Measurements from ENCODE around the gene ATRIP.
"Not testable (repeated sequence)": the region's sequence is repeated elsewhere in the genome, so short reads cannot be mapped to it uniquely, and the experiment has no call there.

Gene ATRIP

DNA sequence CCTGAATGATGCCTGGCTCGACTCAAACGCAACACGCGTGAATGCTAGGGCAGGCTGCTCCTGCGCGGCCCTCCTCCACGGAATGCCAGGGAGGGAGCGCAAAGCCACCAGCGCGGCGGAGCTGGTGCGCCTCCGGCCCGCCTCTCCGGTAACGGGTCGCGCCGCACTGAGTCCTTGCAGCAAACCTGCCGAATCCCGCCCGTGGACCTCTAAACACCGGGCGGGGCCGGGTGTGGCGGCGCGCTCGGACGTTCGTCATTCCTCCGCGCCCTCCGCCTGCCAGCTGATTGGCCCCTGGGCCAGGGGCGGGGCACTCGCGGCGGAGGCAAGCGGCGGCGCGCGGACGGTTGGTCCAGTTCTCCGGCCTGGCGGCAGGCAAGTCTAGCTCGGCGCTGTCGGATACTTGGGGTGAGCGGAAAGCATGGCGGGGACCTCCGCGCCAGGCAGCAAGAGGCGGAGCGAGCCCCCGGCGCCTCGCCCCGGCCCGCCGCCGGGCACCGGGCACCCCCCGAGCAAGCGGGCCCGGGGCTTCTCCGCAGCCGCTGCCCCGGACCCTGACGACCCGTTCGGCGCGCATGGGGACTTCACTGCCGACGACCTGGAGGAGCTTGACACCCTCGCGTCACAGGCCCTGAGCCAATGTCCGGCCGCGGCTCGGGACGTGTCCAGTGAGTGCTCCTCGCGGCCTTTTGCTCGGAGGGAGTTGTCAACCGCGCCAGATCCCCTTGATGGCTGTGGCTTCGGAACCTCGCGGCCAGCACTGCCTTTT lies at the start of gene ATRIP:
Gene ATRIP (plus strand): TSS at position 313 of the 769 bp plus-strand sequence. CDS start 109 bp downstream, at position 422.
- DNase-seq = peak; percentile 67

GRCh38 chr3:48397767-48398681 lies 48.5 kb upstream of the ATRIP start:
- no peak for DNase-seq

DNA sequence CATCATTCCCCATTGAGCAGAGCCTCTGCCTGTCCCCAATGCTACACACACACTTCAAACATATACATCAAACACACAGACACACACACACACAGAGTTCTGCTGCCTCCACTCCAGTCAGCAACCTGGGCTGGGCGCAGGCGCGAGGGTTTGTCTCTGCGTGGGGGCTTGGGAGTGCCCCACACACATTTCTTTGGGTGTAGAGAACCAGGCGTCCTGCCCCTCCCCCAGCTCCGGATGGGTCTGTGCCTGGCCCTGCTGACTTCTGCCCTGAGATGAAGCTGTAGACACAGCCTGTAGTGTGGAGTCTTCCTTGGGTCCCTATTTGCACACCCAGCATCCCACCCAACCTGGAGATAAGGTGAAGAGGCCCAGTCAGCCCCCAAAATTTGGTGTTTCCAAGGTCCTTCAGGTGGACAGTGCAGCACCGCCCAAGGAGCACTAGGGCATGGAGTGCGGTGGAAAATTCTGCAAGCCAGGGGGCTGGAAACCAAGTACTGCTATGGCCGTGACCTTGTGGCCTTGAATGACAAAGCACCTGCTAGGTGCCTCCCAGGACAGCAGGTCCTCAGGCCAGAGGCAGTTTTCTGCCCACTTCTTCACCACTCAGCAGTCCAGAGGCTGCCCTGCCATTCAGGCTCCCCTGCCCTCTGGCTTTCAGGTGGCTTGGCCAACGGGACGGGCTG lies 47.7 kb upstream of the ATRIP start:
- DNase-seq = no peak

- no peak for DNase-seq
These were observed 47.0 kb upstream of the ATRIP start for GRCh38 chr3:48399387-48400172.

- DNase-seq = no peak
These were observed 45.6 kb upstream of the ATRIP start for GRCh38 chr3:48400824-48401433.

GRCh38 chr3:48401434-48401901 lies 45.1 kb upstream of the ATRIP start:
- DNase-seq = not testable (repeated sequence)

- DNase-seq = no peak
These were observed 44.2 kb upstream of the ATRIP start for GRCh38 chr3:48402281-48402732.

DNA sequence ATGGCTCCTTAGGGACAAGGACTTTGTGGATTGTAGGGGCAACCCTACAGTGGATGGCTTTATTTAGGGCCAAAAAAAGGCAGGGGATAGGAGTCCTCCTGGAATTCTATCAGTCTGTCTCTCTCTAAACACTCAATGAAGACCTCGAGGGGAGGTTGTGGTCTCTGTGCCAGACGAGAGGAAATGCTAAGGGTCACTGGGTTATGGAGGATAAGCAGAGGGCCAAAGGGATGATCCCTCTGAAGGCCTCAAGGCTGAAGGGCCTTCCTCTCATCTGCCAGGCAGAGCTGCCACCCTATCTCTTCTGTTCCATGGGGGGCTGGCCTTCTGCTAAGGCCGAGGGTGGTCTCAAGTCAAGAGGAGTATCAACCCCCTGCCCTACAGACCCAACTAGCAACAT lies 43.6 kb upstream of the ATRIP start:
- DNase-seq = no peak

GRCh38 chr3:48403533-48404439 lies 42.8 kb upstream of the ATRIP start:
- no peak for DNase-seq

- DNase-seq = no peak
These were observed 41.8 kb upstream of the ATRIP start for GRCh38 chr3:48404440-48405342.

GRCh38 chr3:48405343-48405881 lies 41.1 kb upstream of the ATRIP start:
- DNase-seq = no peak

GRCh38 chr3:48405971-48406370 lies 40.6 kb upstream of the ATRIP start:
- no peak for DNase-seq

GRCh38 chr3:48406443-48407431 lies 39.8 kb upstream of the ATRIP start:
- no peak for DNase-seq

DNA sequence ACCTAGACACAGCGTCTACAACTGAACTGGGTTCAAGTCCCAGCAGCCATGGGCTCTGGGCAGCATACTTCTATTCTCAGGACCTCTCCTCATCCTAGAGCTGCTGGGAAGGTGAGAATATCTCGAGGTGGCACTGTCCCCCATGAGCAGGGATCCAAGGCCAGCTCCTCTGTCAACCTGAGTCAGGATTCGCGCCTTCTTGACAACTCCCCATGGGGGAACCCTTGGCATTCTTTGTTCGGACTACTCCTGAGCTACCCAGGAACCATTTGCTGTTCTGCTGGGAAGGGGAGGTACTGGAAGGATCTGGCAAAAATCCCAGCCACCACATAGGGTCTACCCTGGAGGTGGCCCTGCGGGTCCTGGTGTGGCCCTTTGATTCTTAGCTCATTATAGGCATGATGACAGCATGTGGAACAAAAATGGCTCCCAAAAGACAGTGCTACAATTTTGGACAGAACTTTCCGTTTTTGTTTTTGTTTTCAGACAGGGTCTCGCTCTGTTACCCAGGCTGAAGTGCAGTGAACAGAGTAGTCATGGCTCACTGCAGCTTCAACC lies 38.9 kb upstream of the ATRIP start:
- DNase-seq = no peak

- no peak for DNase-seq
These were observed 37.7 kb upstream of the ATRIP start for GRCh38 chr3:48408823-48409281.

DNA sequence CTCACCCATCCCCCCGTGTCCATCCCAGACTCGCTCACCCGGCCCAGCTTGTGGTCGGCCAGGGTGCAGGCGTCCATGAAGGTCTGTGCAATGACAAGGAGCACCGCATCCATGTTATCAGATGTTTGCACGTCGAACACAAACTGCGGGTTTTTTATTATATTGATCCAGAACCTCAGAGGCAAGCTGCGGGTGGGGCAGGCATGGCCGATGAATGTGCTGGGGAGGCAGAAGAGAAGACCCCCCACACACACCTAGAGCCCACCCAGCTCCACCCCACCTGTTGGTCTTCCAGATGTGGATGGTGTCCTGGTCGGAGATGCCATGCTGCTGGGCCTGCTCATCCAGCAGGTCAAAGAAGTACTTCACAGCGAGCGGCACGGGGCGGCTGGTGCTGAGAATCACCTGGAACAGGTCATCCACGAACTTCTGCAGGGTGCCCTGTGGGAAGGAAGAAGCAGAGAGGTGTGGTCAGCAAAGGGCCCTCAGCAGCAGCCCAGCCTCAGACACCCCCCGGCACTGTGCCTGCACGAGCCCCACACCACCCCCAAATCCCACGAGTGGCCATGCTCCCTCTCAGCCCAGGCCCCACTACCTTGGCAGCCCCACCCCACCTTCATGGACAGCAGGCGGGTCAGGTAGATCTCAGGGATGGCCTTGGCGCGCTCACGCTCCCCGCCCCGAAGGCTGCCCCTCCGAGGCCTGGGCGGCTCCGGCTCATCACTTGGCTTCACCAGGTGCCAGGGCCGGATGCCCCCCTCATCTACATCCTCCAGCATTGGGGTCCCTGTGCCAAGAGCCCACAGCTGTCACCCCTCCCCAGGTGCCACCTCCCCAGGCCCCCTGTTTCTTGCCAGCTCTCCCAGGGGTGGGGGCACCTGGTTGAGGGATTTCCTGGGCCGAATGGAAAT lies 37.0 kb upstream of the ATRIP start:
- DNase-seq = no peak
